SH-SY5Y (cell line): ENCODE data around the gene E2F3.

ENCODE experiments used
- GATA2 ChIP-seq: IDR thresholded peaks from 2 replicates; pipeline ENCODE4 v1.6.1; 2011; ENCODE audit warnings: mild to moderate bottlenecking, low read depth, low read length
- GATA3 ChIP-seq: IDR thresholded peaks from 2 replicates; pipeline ENCODE4 v1.6.1; 2011; ENCODE audit warnings: low read depth, mild to moderate bottlenecking, low read length, moderate library complexity

The E2F3 gene

GRCh38 chr6:20436719-20437118 lies 35.0 kb downstream of the E2F3 start:
- TF ChIP-seq GATA2 (no peak), GATA3 (no peak)

- TF ChIP-seq GATA3 (no peak), GATA2 (no peak)
Measured at GRCh38 chr6:20437639-20438038, 36.0 kb downstream of the E2F3 start.

- TF ChIP-seq GATA3 (no peak), GATA2 (no peak)
Measured at GRCh38 chr6:20438462-20439070, 36.9 kb downstream of the E2F3 start.

- TF ChIP-seq GATA3, result no peak
- no peak for TF ChIP-seq GATA2
Measured at GRCh38 chr6:20439558-20439957, 37.9 kb downstream of the E2F3 start.

GRCh38 chr6:20440296-20440695 lies 38.6 kb downstream of the E2F3 start:
- TF ChIP-seq GATA2 (no peak), GATA3 (no peak)

GRCh38 chr6:20441236-20441635 lies 39.6 kb downstream of the E2F3 start:
- TF ChIP-seq GATA3 (no peak), GATA2 (no peak)

GRCh38 chr6:20441921-20442320 lies 40.2 kb downstream of the E2F3 start:
- no peak for TF ChIP-seq GATA2
- TF ChIP-seq GATA3, result no peak

- TF ChIP-seq GATA2, result no peak
- TF ChIP-seq GATA3, result no peak
Measured at GRCh38 chr6:20444786-20445271, 43.1 kb downstream of the E2F3 start.

- TF ChIP-seq GATA3 (no peak), GATA2 (no peak)
Measured at GRCh38 chr6:20447157-20447556, 45.5 kb downstream of the E2F3 start.

- TF ChIP-seq GATA2 (no peak), GATA3 (no peak)
Measured at GRCh38 chr6:20447581-20448132, 46.0 kb downstream of the E2F3 start.

- TF ChIP-seq GATA3 (no peak), GATA2 (no peak)
Measured at GRCh38 chr6:20448828-20449227, 47.1 kb downstream of the E2F3 start.

GRCh38 chr6:20454204-20454824 lies 52.6 kb downstream of the E2F3 start:
- TF ChIP-seq GATA3 (no peak), GATA2 (no peak)

- no peak for TF ChIP-seq GATA2
- TF ChIP-seq GATA3, result no peak
Measured at GRCh38 chr6:20455251-20455940, 53.7 kb downstream of the E2F3 start.

GRCh38 chr6:20458027-20458894 lies 56.6 kb downstream of the E2F3 start:
- no peak for TF ChIP-seq GATA2

GRCh38 chr6:20459682-20460081 lies 58.0 kb downstream of the E2F3 start:
- TF ChIP-seq GATA3 (no peak), GATA2 (no peak)
